Measurements from ENCODE around the gene PTPRB. TPM values are rescaled to one million over a fixed set of nuclear protein-coding genes. Genes with fewer than 3 reads are reported as not detected.

PTPRB gene
- total and polyA plus RNA-seq, 2 experiments from 2014 or later = 0.36 to 1.7 TPM

DNA sequence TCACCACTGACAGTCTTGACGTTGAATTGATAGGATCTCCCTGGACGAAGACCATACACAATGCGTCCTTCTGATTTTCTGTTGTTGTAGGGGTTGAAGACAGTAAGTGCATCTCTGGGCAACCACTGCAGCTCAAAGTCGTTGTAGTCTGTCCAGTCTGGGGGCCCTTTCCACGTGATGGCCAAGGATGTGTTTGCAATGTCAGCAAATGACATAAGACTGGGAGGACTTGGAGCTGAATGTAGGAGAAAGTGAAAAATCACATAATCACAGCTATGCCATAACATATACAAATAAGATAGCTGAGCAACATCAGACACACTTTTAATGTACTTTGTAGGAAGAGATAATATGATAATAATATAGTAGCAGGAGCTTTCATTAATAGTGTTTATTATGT, 77.8 kb downstream of the PTPRB start:
- DNase-seq (ENCODE audit: low spot score) = no peak
- 80% methylated on average over 5 of the region's 5 CpGs for WGBS (ENCODE audit: low lambda C conversion rate, missing lambda C conversion rate)
- H3K27ac ChIP-seq = no peak overlapping the region
- H3K4me1 ChIP-seq (ENCODE audit: insufficient read depth) = no peaks in the 10 kb centered on the region
- H3K79me2 ChIP-seq = no peaks in the 10 kb centered on the region
- TF ChIP-seq EZH2 (IDR thresholded peaks at IDR 0.05; ENCODE audit: borderline replicate concordance) (no peak), EZH2phosphoT487 (IDR thresholded peaks at IDR 0.05; ENCODE audit: low read depth, severe bottlenecking, unreplicated experiment) (no peak)
- TF ChIP-seq, protein P1, sequence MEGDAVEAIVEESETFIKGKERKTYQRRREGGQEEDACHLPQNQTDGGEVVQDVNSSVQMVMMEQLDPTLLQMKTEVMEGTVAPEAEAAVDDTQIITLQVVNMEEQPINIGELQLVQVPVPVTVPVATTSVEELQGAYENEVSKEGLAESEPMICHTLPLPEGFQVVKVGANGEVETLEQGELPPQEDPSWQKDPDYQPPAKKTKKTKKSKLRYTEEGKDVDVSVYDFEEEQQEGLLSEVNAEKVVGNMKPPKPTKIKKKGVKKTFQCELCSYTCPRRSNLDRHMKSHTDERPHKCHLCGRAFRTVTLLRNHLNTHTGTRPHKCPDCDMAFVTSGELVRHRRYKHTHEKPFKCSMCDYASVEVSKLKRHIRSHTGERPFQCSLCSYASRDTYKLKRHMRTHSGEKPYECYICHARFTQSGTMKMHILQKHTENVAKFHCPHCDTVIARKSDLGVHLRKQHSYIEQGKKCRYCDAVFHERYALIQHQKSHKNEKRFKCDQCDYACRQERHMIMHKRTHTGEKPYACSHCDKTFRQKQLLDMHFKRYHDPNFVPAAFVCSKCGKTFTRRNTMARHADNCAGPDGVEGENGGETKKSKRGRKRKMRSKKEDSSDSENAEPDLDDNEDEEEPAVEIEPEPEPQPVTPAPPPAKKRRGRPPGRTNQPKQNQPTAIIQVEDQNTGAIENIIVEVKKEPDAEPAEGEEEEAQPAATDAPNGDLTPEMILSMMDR (IDR thresholded peaks at IDR 0.05; ENCODE audit: poor library complexity) = no peak
- no peak overlapping the region for H3K4me2 ChIP-seq
- no peaks in the 10 kb centered on the region for H3K9me2 ChIP-seq (replicated peaks; ENCODE audit: insufficient read depth)
- H3K9me3 ChIP-seq (ENCODE audit: low read depth) = no peaks in the 10 kb centered on the region
- no peaks in the 10 kb centered on the region for H3K27me3 ChIP-seq
- H4K20me1 ChIP-seq (ENCODE audit: insufficient read depth, poor library complexity, severe bottlenecking) = no peaks in the 10 kb centered on the region
- no peaks in the 10 kb centered on the region for H3K36me3 ChIP-seq (replicated peaks; ENCODE audit: insufficient read depth, low read depth)
- H2AFZ ChIP-seq = no peak overlapping the region
- H3K4me3 ChIP-seq = no peak overlapping the region

DNA sequence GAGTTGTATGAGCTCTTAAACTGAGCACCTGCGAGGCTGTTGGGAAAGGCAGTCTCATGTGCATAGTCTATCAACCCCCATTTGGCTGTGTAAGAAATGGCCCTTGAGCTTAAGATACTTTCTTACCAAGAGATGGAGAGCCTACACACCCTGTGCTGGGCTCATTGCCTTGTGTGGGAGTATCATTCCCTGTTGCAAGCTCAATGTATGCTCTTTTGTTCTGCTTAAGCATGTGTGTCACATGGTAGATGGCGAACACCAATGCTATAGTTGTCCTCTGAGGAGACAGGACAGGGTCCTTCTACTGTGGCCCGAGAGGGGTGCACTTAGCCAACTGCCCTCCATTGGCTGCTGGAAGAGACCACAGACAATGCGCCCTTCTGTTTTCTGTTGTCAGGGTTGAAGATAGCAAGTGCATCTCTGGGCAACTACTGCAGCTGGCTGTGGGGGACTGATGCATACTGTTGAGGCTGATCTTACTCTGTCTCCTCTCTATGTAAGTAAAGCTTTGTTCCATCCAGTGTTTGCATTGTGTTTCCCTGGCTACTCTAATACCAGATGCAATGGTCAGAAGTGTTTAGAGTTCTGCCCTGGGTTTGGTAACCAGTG, 79.5 kb downstream of the PTPRB start:
- Histone ChIP-seq H3K4me2 (no peak overlapping the region), H3K27ac (no peak overlapping the region), H3K27me3 (no peaks in the 10 kb centered on the region), H3K36me3 (replicated peaks; ENCODE audit: insufficient read depth, low read depth) (no peaks in the 10 kb centered on the region), H3K4me3 (no peak overlapping the region), H3K79me2 (no peaks in the 10 kb centered on the region), H3K9me3 (ENCODE audit: low read depth) (no peaks in the 10 kb centered on the region), H3K9me2 (replicated peaks; ENCODE audit: insufficient read depth) (no peaks in the 10 kb centered on the region), H4K20me1 (ENCODE audit: insufficient read depth, poor library complexity, severe bottlenecking) (no peaks in the 10 kb centered on the region), H2AFZ (no peak overlapping the region), H3K4me1 (ENCODE audit: insufficient read depth) (no peaks in the 10 kb centered on the region)
- TF ChIP-seq EZH2 (IDR thresholded peaks at IDR 0.05; ENCODE audit: borderline replicate concordance) = no peak
- TF ChIP-seq, protein P1 (IDR thresholded peaks at IDR 0.05; ENCODE audit: poor library complexity) = no peak
- no peak for TF ChIP-seq EZH2phosphoT487 (IDR thresholded peaks at IDR 0.05; ENCODE audit: low read depth, severe bottlenecking, unreplicated experiment)
- WGBS (ENCODE audit: low lambda C conversion rate, missing lambda C conversion rate) = 93% methylated on average over 4 of the region's 4 CpGs
- no peak for DNase-seq (ENCODE audit: low spot score)

DNA sequence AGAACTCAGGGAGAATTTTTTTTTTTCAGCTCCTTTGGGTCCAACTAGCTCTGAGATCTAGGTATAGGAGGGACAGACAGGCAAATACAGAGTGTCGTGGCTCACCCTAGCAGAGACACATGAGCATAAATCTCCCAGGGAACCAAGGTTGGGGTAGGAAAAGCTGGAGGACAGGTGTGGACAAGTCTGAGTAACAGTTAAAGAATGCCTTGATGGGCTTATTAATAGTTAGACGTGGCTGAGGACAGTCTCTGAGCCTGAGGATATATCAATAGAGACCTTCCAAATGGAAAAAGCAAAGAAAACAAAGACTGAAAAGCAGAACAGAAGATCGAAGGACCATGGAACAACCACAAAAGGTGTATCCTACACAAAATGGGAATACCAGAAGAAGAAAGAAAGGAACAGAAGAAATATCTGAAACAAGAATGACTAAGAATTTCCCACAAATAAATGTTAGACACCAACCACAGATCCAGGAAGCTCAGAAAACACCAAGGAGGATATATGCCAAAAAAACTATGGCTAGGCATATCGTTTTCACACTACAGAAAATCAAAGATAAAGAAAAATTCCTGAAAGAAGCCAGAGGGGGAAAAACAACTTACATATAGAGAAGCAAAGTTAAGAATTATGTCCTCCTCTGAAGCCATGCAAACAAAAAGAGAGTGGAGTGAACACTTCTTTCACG, 80.9 kb downstream of the PTPRB start:
- Histone ChIP-seq H3K79me2 (no peaks in the 10 kb centered on the region), H3K9me3 (ENCODE audit: low read depth) (no peaks in the 10 kb centered on the region), H3K27me3 (no peaks in the 10 kb centered on the region), H3K4me3 (no peak overlapping the region), H3K4me2 (no peak overlapping the region), H2AFZ (no peak overlapping the region), H3K36me3 (replicated peaks; ENCODE audit: insufficient read depth, low read depth) (no peaks in the 10 kb centered on the region), H3K27ac (no peak overlapping the region), H3K9me2 (replicated peaks; ENCODE audit: insufficient read depth) (no peaks in the 10 kb centered on the region), H3K4me1 (ENCODE audit: insufficient read depth) (no peaks in the 10 kb centered on the region), H4K20me1 (ENCODE audit: insufficient read depth, poor library complexity, severe bottlenecking) (no peaks in the 10 kb centered on the region)
- no peak for DNase-seq (ENCODE audit: low spot score)
- WGBS (ENCODE audit: low lambda C conversion rate, missing lambda C conversion rate) = 81% methylated on average over 5 of the region's 5 CpGs
- TF ChIP-seq EZH2phosphoT487 (IDR thresholded peaks at IDR 0.05; ENCODE audit: low read depth, severe bottlenecking, unreplicated experiment) (no peak), EZH2 (IDR thresholded peaks at IDR 0.05; ENCODE audit: borderline replicate concordance) (no peak)
- TF ChIP-seq, protein P1 (IDR thresholded peaks at IDR 0.05; ENCODE audit: poor library complexity) = no peak

All from hepatocyte (in vitro differentiated cells).